DND-41 (cell line): ENCODE results near the gene WNT3A.

Experiments
- ATAC-seq: fragments of 200-7000 bp; cut with Tn5 transposase; 3 replicates; pipeline ENCODE4 v1.9.1; 2021; ENCODE audit warnings: low read depth; ENCODE audit not compliant: insufficient read depth
- DNase-seq: peaks from one replicate; pipeline ENCODE4 v3.0.0-alpha.2; 2020
- H2AFZ ChIP-seq: 2 replicates; pipeline ENCODE4 v1.6.0; 2012; ENCODE audit warnings: low read depth, low read length
- H3K27ac ChIP-seq: 2 replicates; pipeline ENCODE4 v1.5.1; 2012; ENCODE audit warnings: low read length, inconsistent platforms
- H3K27me3 ChIP-seq: fragments of 200-600 bp; sonication (generic); 2 replicates; pipeline ENCODE4 v1.6.0; 2012; ENCODE audit warnings: low read length, mild to moderate bottlenecking, inconsistent platforms; ENCODE audit not compliant: insufficient read depth, poor library complexity
- H3K36me3 ChIP-seq: 2 replicates; pipeline ENCODE4 v1.5.1; 2012; ENCODE audit warnings: low read length, inconsistent platforms; ENCODE audit not compliant: insufficient read depth
- H3K4me1 ChIP-seq: 2 replicates; pipeline ENCODE4 v1.5.1; 2012; ENCODE audit warnings: mild to moderate bottlenecking, low read length; ENCODE audit not compliant: insufficient read depth
- H3K4me2 ChIP-seq: 2 replicates; pipeline ENCODE4 v1.6.0; 2012; ENCODE audit warnings: mild to moderate bottlenecking, moderate library complexity, low read length, inconsistent platforms; ENCODE audit not compliant: insufficient read depth
- H3K4me3 ChIP-seq, 2 experiments: fragments of 200-600 bp in 1 of 2; shearing (Covaris generic) in 1 of 2; 2 replicates each; pipeline ENCODE4 v1.5.1; 2012 to 2016; ENCODE audit warnings: inconsistent platforms in 2 of 2, low read length in 2 of 2, mild to moderate bottlenecking in 2 of 2, low read depth in 1 of 2, moderate library complexity in 1 of 2
- H3K79me2 ChIP-seq: 2 replicates; pipeline ENCODE4 v1.6.0; 2012; ENCODE audit warnings: low read length, inconsistent platforms; ENCODE audit not compliant: insufficient read depth
- H3K9ac ChIP-seq: 2 replicates; pipeline ENCODE4 v1.6.0; 2012; ENCODE audit warnings: low read depth, mild to moderate bottlenecking, inconsistent platforms, low read length, moderate library complexity
- H3K9me3 ChIP-seq: 2 replicates; pipeline ENCODE4 v1.5.1; 2012; ENCODE audit warnings: low read length, moderate library complexity, mild to moderate bottlenecking, inconsistent platforms; ENCODE audit not compliant: insufficient read depth, severe bottlenecking
- H4K20me1 ChIP-seq: 2 replicates; pipeline ENCODE4 v1.6.0; 2012; ENCODE audit warnings: low read length; ENCODE audit not compliant: insufficient read depth
- CTCF ChIP-seq: IDR thresholded peaks from 2 replicates; pipeline ENCODE4 v1.5.1; 2012; ENCODE audit warnings: borderline replicate concordance, low read length, moderate library complexity, mild to moderate bottlenecking; ENCODE audit not compliant: poor library complexity, severe bottlenecking; ENCODE audit errors: extremely low read depth
- EZH2 ChIP-seq: IDR thresholded peaks from 3 replicates; pipeline ENCODE4 v1.6.1; 2012; ENCODE audit warnings: borderline replicate concordance, low read depth, mild to moderate bottlenecking, moderate library complexity, low read length, inconsistent platforms; ENCODE audit not compliant: severe bottlenecking

The WNT3A gene

GRCh38 chr1:228089519-228090380, 83.0 kb downstream of the WNT3A start:
- Histone ChIP-seq H3K36me3 (peaks cover 93% of the 10 kb centered on the region), H3K4me2 (peak overlapping the region; percentile 33), H3K9ac (no peak overlapping the region), H3K4me3 (no peak overlapping the region), H3K27ac (peak overlapping the region; percentile 20; the same call in 1 of the 2 replicates), H2AFZ (no peak overlapping the region), H3K4me1 (peaks cover 28% of the 10 kb centered on the region), H4K20me1 (peaks cover 95% of the 10 kb centered on the region), H3K27me3 (no peaks in the 10 kb centered on the region), H3K79me2 (peaks cover 100% of the 10 kb centered on the region), H3K9me3 (peaks cover 28% of the 10 kb centered on the region)
- DNase-seq (no peak), ATAC-seq (no peak)
- TF ChIP-seq CTCF (no peak), EZH2 (no peak)

- Histone ChIP-seq H3K79me2 (peaks cover 100% of the 10 kb centered on the region), H3K4me2 (no peak overlapping the region), H3K4me1 (peaks cover 19% of the 10 kb centered on the region), H3K9ac (no peak overlapping the region), H3K27me3 (no peaks in the 10 kb centered on the region), H3K9me3 (peaks cover 30% of the 10 kb centered on the region), H4K20me1 (peaks cover 94% of the 10 kb centered on the region), H3K27ac (no peak overlapping the region), H3K36me3 (peaks cover 93% of the 10 kb centered on the region), H2AFZ (no peak overlapping the region), H3K4me3 (no peak overlapping the region)
- TF ChIP-seq CTCF (no peak), EZH2 (no peak)
- DNase-seq (no peak), ATAC-seq (no peak)
These were observed 83.8 kb downstream of the WNT3A start for GRCh38 chr1:228090613-228091081.

- no peak for ATAC-seq
- H3K4me2 ChIP-seq, result no peak overlapping the region
- H4K20me1 ChIP-seq, result peaks cover 94% of the 10 kb centered on the region
- TF ChIP-seq EZH2 (no peak), CTCF (no peak)
- H3K4me1 ChIP-seq, result peaks cover 14% of the 10 kb centered on the region
- no peak overlapping the region for H3K9ac ChIP-seq
- H3K9me3 ChIP-seq, result peaks cover 30% of the 10 kb centered on the region
- no peak overlapping the region for H3K27ac ChIP-seq
- H3K27me3 ChIP-seq, result no peaks in the 10 kb centered on the region
- peaks cover 93% of the 10 kb centered on the region for H3K36me3 ChIP-seq
- no peak overlapping the region for H2AFZ ChIP-seq
- no peak for DNase-seq
- H3K79me2 ChIP-seq, result peaks cover 100% of the 10 kb centered on the region
- no peak overlapping the region for H3K4me3 ChIP-seq
These were observed 84.3 kb downstream of the WNT3A start for GRCh38 chr1:228091084-228091483.
